GM23248 (cell line): ENCODE measurements around the gene CMSS1. TPM values are rescaled to one million over a fixed set of nuclear protein-coding genes. Genes with fewer than 3 reads are reported as not detected.

ENCODE experiments used
- DNase-seq: peaks from one replicate; pipeline ENCODE4 v3.0.0-alpha.2; 2015
- H2AFZ ChIP-seq: fragments of 200-600 bp; sonication (generic); 2 replicates; pipeline ENCODE4 v1.6.1; 2016; ENCODE audit warnings: antibody characterized with exemption
- H3F3A ChIP-seq: fragments of 200-600 bp; sonication (generic); 2 replicates; pipeline ENCODE4 v1.6.1; 2016; ENCODE audit warnings: mild to moderate bottlenecking, antibody characterized with exemption, mixed run types; ENCODE audit not compliant: insufficient read depth
- H3K27ac ChIP-seq: fragments of 200-600 bp; sonication (generic); 2 replicates; pipeline ENCODE4 v1.5.1; 2016; ENCODE audit warnings: mild to moderate bottlenecking
- H3K27me3 ChIP-seq: fragments of 200-600 bp; sonication (generic); replicated peaks from 2 replicates; pipeline ENCODE4 v1.6.1; 2016; ENCODE audit warnings: mild to moderate bottlenecking; ENCODE audit not compliant: insufficient read depth
- H3K36me3 ChIP-seq: fragments of 200-600 bp; sonication (generic); 2 replicates; pipeline ENCODE4 v1.6.1; 2016; ENCODE audit warnings: low read depth, mild to moderate bottlenecking
- H3K4me1 ChIP-seq: fragments of 200-600 bp; sonication (generic); 2 replicates; pipeline ENCODE4 v1.6.1; 2016; ENCODE audit warnings: mild to moderate bottlenecking; ENCODE audit not compliant: insufficient read depth
- H3K4me2 ChIP-seq: fragments of 200-600 bp; sonication (generic); one replicate; pipeline ENCODE4 v1.6.1; 2016; ENCODE audit warnings: mild to moderate bottlenecking; ENCODE audit not compliant: unreplicated experiment
- H3K4me3 ChIP-seq: fragments of 200-600 bp; sonication (generic); 2 replicates; pipeline ENCODE4 v1.5.1; 2016; ENCODE audit warnings: mild to moderate bottlenecking
- H3K79me2 ChIP-seq: fragments of 200-600 bp; sonication (generic); 2 replicates; pipeline ENCODE4 v1.6.1; 2016; ENCODE audit warnings: mild to moderate bottlenecking; ENCODE audit not compliant: insufficient read depth
- H3K9ac ChIP-seq: fragments of 200-600 bp; sonication (generic); 2 replicates; pipeline ENCODE4 v1.6.1; 2016; ENCODE audit warnings: mild to moderate bottlenecking
- H3K9me2 ChIP-seq: fragments of 200-600 bp; sonication (generic); 2 replicates; pipeline ENCODE4 v1.6.1; 2016; ENCODE audit warnings: mixed run types, mild to moderate bottlenecking, moderate library complexity; ENCODE audit not compliant: insufficient read depth
- H3K9me3 ChIP-seq: fragments of 200-600 bp; sonication (generic); one replicate; pipeline ENCODE4 v1.6.1; 2017; ENCODE audit warnings: low read depth
- H4K20me1 ChIP-seq: fragments of 200-600 bp; sonication (generic); 2 replicates; pipeline ENCODE4 v1.6.0; 2016; ENCODE audit not compliant: insufficient read depth
- EZH2 ChIP-seq: fragments of 200-600 bp; sonication (generic); IDR thresholded peaks from 2 replicates; pipeline ENCODE4 v1.6.1; 2018; ENCODE audit warnings: antibody characterized with exemption, mild to moderate bottlenecking; ENCODE audit not compliant: insufficient read depth, poor library complexity, severe bottlenecking
- EZH2phosphoT487 ChIP-seq: fragments of 200-600 bp; sonication (generic); IDR thresholded peaks from 2 replicates; pipeline ENCODE4 v1.6.1; 2018; ENCODE audit warnings: antibody characterized with exemption, moderate library complexity, mild to moderate bottlenecking, low read depth; ENCODE audit not compliant: insufficient read depth
- WGBS, 2 experiments: methylation state at CpG; one replicate each; pipeline ENCODE4 v1.1.6; 2015 to 2017; ENCODE audit warnings: low lambda C conversion rate in 2 of 2, low coverage in 1 of 2; ENCODE audit errors: missing lambda C conversion rate in 2 of 2; 5-methylcytosine and 5-hydroxymethylcytosine counted together
- in situ Hi-C: fragments of 300-500 bp; cut with MboI; formaldehyde crosslinking; loops from 2 replicates; pipeline ENCODE4 v1.15.0; 2020
- polyA plus RNA-seq: library from polyadenylated mRNA; unstranded; fragments of >200 nt; fragmentation: Nextera tagmentation; extraction: Ambion mirVana; gene quantifications from 2 replicates; pipeline ENCODE4 v1.2.1, GENCODE V29; 2016
- total RNA-seq: library from RNA; depleted of rRNA; stranded (reverse); fragments of >200 nt; shearing (Covaris generic); gene quantifications from 2 replicates; pipeline ENCODE4 v1.2.3, GENCODE V29; 2014

Gene CMSS1
- total and polyA plus RNA-seq, 2 experiments from 2014 or later = 17.2 to 26.6 TPM

DNA sequence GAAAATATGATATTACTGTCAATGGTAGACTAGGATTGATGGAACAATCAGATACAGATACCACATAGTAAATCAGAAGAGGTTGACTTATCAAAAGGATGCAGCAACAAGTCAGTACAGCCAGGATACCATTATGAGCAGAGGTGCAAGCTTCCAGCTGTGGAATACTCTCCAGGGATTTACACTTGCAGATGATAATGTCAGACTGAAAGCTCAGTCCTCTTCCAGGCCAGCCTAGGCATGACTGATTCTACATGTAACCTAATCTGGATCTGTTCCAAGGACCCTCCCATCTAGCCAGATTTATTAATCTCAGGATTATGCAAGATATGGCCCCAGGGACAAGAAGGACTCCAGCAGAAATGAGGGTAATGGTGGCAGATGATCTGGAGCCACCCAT lies 288.4 kb downstream of the CMSS1 start:
- Histone ChIP-seq H3K4me2 (peak overlapping the region; percentile 25), H3K9ac (no peak overlapping the region), H3K9me3 (no peaks in the 10 kb centered on the region), H3K9me2 (no peaks in the 10 kb centered on the region), H3F3A (no peaks in the 10 kb centered on the region; the same call in 1 of the 2 replicates), H3K4me3 (no peak overlapping the region), H2AFZ (peak overlapping the region; percentile 77), H4K20me1 (no peaks in the 10 kb centered on the region), H3K27me3 (no peaks in the 10 kb centered on the region), H3K36me3 (no peaks in the 10 kb centered on the region), H3K4me1 (peaks cover 31% of the 10 kb centered on the region), H3K27ac (no peak overlapping the region), H3K79me2 (no peaks in the 10 kb centered on the region)
- no peak for TF ChIP-seq EZH2phosphoT487
- no peak for TF ChIP-seq EZH2
- DNase-seq = peak; percentile 1
- in situ Hi-C loops = no loop called here

DNA sequence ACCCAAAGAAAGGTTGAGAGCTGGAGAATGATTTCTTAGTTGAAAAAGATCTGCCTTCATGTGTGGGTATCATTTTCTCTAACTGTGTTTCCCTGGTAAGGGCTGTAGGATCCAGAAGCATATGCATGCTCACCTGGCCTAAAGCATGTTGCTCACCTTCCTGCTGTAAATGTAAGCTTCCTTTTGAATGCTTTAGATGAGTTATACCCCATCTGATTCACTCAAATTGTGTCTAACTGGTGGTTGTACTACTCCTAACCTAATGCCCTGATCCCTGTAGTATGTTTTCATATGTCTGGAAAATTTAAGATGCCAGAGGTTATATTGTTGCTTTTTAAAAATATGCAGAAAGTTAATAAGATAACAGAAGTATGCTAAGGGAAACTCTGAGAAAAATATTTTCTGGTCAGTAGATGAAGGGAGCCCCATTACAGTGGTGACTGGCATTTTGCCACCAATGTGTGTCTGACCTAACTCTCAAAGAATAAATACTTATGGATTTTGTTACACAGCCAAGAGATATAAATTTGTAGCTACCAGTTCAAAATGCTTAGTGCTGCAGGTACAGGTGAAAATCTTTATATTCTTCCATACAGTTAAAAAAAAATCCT lies 289.0 kb downstream of the CMSS1 start:
- no peak overlapping the region for H3K9ac ChIP-seq
- no peak for TF ChIP-seq EZH2
- no peak for TF ChIP-seq EZH2phosphoT487
- no peaks in the 10 kb centered on the region for H3K79me2 ChIP-seq
- H3K4me3 ChIP-seq = no peak overlapping the region
- H2AFZ ChIP-seq = no peak overlapping the region
- H3K4me1 ChIP-seq = peaks cover 31% of the 10 kb centered on the region
- no peak overlapping the region for H3K27ac ChIP-seq
- no peaks in the 10 kb centered on the region for H3K27me3 ChIP-seq
- in situ Hi-C loops = no loop called here
- H3F3A ChIP-seq = no peaks in the 10 kb centered on the region; the same call in 1 of the 2 replicates
- no peak for DNase-seq
- no peaks in the 10 kb centered on the region for H3K9me3 ChIP-seq
- H3K36me3 ChIP-seq = no peaks in the 10 kb centered on the region
- no peaks in the 10 kb centered on the region for H3K9me2 ChIP-seq
- no peaks in the 10 kb centered on the region for H4K20me1 ChIP-seq
- no peak overlapping the region for H3K4me2 ChIP-seq

DNA sequence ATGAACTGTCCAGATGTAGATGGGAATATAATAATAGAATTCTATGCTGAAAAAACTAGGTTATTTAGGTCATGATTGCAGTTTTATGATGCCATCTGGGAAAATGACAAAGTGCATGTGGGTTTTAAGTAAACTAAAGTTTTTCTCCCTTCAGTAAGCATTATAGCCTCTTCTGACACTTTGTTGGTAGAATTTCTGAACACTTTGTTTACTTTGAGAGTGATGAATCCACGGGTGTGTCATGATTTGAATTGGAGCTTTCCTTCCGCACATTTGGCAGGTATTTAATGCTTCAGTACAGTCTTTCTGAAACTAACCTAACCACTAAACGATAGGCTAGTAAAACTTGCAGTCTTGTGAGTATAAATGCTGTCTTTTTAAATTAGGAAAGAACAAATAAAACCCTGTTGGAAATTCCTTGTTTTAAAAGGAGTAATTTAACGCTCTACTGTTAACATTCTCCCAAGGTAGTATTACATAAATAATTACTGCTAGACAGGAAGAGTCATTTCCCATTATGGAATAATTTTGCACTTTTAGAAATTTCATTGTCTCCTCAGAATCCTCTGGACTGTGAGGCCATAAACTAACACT lies 289.7 kb downstream of the CMSS1 start:
- Histone ChIP-seq H3K9me3 (no peaks in the 10 kb centered on the region), H4K20me1 (no peaks in the 10 kb centered on the region), H3F3A (no peaks in the 10 kb centered on the region; the same call in 1 of the 2 replicates), H3K9ac (no peak overlapping the region), H3K4me1 (peaks cover 31% of the 10 kb centered on the region), H3K4me3 (no peak overlapping the region), H3K27me3 (no peaks in the 10 kb centered on the region), H3K27ac (no peak overlapping the region), H3K4me2 (no peak overlapping the region), H3K36me3 (no peaks in the 10 kb centered on the region), H2AFZ (no peak overlapping the region), H3K79me2 (no peaks in the 10 kb centered on the region), H3K9me2 (no peaks in the 10 kb centered on the region)
- 86 to 91% methylated on average over 4 of the region's 4 CpGs for WGBS, 2 experiments
- in situ Hi-C loops = no loop called here
- DNase-seq = no peak
- TF ChIP-seq EZH2phosphoT487 = no peak
- TF ChIP-seq EZH2 = no peak

DNA sequence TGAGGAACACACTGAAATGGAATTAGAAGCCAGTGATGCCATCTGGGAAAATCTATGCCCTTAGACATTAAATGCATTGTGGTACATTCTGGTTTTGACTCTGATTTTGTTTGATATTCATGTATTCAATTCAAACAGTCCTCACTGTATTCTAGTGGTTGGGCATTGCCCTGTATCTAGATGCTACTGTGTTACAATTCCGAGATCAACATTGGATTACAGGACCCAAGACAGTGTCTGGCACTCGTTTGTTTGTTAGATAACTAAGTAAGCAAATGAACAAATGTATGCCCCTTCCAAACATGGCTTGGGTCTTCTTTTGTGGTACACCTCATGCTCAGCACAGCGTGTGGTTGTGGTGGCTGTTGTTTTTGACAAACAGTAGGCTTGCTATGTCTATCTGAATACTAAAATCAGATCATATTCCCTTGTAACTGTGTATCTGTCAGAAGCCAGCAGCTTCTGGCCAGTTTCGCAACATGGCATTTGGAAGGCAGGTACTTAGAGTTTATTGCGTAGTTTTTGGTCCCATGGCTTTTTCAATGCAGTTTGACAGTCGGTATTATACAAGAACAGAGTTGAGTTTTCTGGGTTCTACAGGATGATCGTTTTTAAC lies 290.9 kb downstream of the CMSS1 start:
- H3K4me1 ChIP-seq = peaks cover 31% of the 10 kb centered on the region
- no peak overlapping the region for H3K9ac ChIP-seq
- H3K9me3 ChIP-seq = no peaks in the 10 kb centered on the region
- H3K27ac ChIP-seq = no peak overlapping the region
- no peaks in the 10 kb centered on the region for H3K9me2 ChIP-seq
- H3K4me2 ChIP-seq = no peak overlapping the region
- no peak overlapping the region for H3K4me3 ChIP-seq
- H3K36me3 ChIP-seq = no peaks in the 10 kb centered on the region
- DNase-seq = no peak
- TF ChIP-seq EZH2 (no peak), EZH2phosphoT487 (no peak)
- no peaks in the 10 kb centered on the region for H3K27me3 ChIP-seq
- no peaks in the 10 kb centered on the region for H3K79me2 ChIP-seq
- no peaks in the 10 kb centered on the region; the same call in 1 of the 2 replicates for H3F3A ChIP-seq
- no peak overlapping the region for H2AFZ ChIP-seq
- WGBS, 2 experiments = 82% methylated on average over 7 of the region's 7 CpGs
- no peaks in the 10 kb centered on the region for H4K20me1 ChIP-seq
- in situ Hi-C loops = no loop called here

DNA sequence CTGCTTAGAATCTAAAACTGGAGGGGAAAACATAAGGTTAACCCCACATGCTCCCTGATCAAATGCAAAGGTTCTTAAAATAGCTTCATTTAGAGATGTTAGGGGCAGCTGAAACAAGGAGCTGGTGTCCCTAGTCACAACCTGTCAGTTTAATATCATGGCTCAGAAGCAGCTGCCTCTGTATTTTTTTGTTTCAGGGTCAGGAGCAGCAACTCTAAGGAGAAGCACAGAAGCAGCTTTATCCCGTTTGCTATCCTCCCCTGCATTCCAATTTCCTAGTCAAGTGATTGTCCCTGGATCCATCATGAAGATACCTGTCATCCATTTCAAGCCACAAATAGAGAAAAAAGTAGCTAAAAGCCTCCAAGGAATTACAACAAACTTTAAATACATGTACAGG lies 292.5 kb downstream of the CMSS1 start:
- in situ Hi-C loops = no loop called here
- no peak for TF ChIP-seq EZH2phosphoT487
- TF ChIP-seq EZH2 = no peak
- peaks cover 18% of the 10 kb centered on the region for H3K4me1 ChIP-seq
- H3K9me2 ChIP-seq = no peaks in the 10 kb centered on the region
- H3K27ac ChIP-seq = no peak overlapping the region
- no peak overlapping the region for H3K9ac ChIP-seq
- no peaks in the 10 kb centered on the region for H4K20me1 ChIP-seq
- H3F3A ChIP-seq = no peaks in the 10 kb centered on the region
- no peak overlapping the region for H2AFZ ChIP-seq
- H3K36me3 ChIP-seq = no peaks in the 10 kb centered on the region
- 80 to 100% methylated on average over 1 of the region's 1 CpG for WGBS, 2 experiments
- H3K9me3 ChIP-seq = no peaks in the 10 kb centered on the region
- DNase-seq = no peak
- H3K4me3 ChIP-seq = no peak overlapping the region
- H3K79me2 ChIP-seq = no peaks in the 10 kb centered on the region
- no peak overlapping the region for H3K4me2 ChIP-seq
- no peaks in the 10 kb centered on the region for H3K27me3 ChIP-seq
